Measurements from ENCODE around the gene OSTN.

OSTN gene

DNA sequence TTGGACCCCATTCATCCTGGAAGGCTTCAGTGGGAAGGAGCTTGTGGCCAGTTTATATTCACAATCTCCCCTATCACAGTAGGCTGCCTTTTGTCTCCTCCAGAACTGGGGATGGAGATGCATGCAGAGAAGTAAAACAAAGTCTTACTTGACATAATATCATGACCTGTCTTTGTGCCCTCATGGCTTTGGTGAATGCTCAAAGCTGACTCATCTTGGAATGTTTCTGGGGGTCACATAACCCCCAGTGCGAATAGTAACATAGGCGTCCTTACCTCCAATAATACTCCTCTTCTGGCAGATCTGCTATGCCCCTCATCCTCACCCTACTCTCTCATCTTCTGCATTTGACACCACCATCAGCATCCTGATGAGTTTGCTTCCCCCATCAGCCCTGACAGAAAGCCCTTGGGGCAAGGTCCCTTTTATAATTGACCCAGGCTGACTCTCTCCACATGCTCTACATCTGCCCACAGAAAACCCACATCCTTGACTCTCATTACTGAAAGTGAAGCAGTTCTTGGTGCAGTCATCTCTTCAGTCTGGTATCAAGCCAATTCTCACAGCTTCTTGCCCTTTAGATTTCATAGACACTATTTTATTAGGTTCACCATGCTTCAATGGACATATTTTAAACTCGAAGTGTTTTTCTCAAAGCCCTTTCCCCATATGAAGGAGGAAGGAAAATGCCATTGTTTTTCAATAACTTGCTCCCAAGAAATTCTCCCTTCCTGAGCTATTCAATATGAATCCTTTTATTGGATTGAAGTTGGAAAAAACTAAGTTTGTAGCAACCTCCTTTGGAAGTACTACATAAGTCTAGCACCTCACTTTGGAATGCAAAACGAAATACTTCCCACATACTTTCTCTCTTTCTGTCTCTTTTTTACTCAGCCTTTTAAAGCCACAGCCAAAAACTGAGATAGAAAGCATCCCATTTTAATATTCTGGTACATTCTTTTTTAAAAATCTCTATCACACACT lies 36.6 kb downstream of the OSTN start:
- DNase-seq (ENCODE audit: low spot score), result no peak

DNA sequence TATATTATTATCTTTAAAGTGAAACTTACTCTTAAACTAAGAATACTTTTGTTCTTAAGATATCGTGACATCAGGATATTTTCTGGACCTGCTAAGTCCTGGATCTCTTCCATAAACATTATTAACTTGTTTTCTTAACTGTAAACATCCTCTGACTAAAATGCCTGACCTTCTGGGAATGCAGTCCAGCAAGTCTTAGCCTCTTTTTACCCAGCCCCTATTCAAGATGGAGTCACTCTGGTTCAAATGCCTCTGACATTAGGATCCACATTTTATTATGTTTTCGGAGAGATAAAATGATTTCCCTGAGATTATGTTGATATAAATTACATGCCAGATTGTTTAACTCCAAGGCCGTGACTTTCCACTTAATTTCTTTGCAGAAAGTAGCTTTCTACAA lies 37.6 kb downstream of the OSTN start:
- DNase-seq (ENCODE audit: low spot score), result no peak

- DNase-seq (ENCODE audit: low spot score), result no peak
These were observed 38.2 kb downstream of the OSTN start for GRCh38 chr3:191237047-191237882.

- no peak for DNase-seq (ENCODE audit: low spot score)
These were observed 39.3 kb downstream of the OSTN start for GRCh38 chr3:191238321-191238817.

DNA sequence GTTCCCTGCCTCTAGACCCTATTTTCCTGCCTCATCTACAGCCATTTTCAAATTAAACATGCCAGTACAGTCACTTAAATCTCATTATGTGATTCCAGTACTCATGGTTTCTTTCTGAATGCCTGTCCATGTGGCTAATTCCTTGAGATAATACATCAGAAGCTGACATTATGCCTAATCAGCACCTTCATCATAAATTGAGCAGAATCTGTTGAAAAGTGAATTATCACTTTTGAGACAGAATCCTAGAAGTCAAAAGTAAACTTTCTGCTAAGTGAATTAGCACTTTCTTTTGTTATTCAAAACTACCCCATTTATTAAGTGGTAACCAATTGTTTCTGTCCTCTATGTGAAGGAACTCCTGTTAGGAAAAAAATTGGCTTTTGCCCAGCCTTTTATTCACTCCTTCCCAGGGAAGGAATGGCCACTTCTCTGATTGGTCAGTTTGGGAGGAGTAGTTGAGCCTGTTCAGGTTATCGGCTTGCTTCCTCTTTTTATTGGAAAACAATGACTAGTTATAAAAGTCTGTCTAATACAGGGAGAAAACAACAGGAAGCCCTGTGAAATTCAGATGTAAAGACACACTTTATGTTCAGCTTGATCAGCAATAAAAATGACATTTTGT lies 40.5 kb downstream of the OSTN start:
- no peak for DNase-seq (ENCODE audit: low spot score)

- DNase-seq (ENCODE audit: low spot score), result no peak
These were observed 41.4 kb downstream of the OSTN start for GRCh38 chr3:191240486-191240885.

DNA sequence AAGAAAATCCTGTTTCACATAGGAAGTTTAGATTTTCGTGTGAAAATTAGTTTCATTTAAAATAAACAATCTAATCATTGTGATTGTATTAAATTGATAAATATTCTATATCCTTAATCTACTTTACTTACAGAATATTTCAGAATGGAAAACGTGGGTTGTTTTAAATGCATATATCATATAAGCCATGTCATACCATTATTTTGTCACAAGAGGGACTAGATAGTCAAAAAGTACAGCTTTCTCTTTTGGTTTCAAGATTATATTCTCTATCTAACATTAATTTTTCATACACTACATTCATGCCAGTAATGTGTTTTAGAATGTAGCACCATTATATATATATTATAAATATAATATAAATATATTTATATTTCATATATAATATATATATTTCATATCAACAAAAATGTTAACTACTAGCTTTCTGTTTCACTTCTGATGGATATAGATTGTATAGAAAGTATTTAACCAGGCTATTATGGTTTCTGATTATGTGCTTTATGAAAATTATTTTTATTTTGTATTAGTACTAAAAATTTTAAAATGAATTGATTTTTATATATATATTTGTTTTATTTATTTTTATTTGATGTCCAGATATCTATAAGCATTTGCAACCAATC lies 45.3 kb downstream of the OSTN start:
- DNase-seq (ENCODE audit: low spot score), result no peak

- DNase-seq (ENCODE audit: low spot score), result peak; percentile 34
These were observed 47.0 kb downstream of the OSTN start for GRCh38 chr3:191246034-191246433.

DNA sequence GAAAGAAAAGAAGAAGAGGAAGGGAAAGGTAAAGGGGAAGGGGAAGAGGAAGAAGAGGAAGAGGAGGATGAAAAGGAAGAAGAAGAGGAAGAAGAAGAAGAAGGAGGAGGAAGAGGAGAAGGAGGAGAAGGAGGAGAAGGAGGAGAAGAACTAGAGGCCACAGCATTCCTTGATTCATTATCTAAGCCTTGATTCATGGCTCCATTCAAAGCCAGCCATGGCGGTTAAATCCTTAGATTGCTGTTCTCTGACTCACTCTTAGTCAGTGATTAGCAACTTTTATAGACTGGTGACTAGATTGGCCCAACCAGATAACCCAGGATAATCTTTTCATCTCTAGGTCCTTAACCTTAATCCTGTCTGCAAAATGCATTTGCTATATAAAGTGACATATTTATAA lies 47.6 kb downstream of the OSTN start:
- DNase-seq (ENCODE audit: low spot score), result no peak

DNA sequence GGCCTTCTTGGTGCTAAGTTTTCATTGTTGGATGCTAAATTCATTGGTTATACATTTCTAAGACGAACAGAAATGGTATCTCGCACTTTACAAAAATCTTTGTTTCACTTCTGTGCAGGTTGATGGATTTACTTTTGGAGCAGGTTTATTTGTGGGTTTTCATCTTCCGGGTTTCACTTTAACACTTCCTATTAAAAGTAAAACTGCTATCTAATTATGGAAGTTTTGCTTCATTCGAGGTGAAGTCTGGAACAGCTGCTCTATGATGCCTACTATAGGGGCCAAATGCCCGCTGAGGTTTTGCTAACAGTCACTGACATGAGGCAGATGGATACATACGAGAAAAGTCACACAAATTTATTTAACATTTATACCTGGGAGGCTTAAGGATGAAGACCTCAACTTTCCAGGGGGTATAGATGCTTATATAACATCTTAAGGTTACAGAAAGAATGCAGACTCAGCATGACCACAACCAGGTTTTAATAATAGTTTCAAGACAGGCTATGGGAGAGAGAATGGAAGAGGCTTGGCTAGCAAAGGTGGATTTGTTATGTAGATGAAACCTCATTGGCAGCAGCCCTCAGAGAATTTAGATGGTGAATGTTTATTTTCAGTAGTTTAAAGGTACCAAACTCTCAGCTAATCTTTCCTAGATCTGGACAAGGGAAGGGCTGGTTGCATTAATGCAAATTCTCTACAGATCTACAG lies 54.2 kb downstream of the OSTN start:
- DNase-seq (ENCODE audit: low spot score), result no peak

DNA sequence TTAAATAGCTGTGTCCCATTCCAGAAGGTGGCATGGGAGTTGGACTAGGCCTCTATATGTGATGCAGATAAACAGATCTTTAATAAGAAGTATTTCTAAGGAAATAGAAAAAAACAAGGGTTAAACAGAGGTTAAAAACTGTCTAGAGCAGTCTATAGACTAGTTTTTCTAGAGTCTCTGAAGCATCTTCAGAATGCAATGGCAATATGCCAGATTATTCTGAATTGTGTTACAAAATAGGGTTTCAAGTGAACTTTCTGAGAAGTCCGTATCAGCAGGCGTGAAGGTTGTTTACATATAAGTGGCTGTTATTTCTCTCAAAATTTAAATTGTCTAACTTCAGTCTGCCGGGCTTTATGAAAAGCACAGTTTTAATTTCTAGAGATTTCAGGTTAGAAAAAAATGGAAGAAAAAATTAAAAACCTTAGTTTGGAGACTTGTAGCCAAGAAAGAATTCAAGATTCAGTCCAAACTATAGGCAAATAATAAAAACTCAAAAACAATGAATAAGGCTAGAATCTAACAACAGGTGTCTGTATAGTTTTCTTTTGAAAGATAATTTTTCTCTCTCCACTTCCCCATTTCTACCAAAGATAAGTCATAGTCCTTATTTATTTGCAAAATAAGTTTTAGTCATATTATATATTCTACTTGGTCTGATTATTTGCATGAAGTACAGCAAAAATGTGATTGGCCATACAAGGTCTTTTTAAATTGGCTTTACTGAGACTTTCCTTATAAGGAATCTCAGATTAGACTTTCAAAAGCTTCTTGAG lies 55.2 kb downstream of the OSTN start:
- DNase-seq (ENCODE audit: low spot score), result no peak

GRCh38 chr3:191255156-191255555 lies 56.1 kb downstream of the OSTN start:
- no peak for DNase-seq (ENCODE audit: low spot score)

DNA sequence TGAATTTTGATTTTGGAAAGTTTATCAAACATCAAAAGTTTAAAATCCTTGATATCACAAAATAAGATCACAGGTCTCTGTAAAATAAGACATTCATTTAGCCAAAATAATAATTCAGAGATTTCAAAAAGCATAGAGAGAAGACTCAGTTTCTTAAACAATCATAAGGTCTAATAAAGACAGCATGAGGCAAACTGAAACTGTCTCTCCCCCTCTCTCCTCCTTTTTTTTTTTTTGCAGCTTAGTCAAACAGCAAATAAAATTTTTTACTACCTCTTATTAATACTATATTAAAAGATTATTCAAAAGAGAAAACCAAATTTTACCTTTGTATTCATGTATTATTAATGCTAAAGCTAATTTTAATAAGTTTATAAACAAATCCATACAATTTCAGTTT lies 57.4 kb downstream of the OSTN start:
- no peak for DNase-seq (ENCODE audit: low spot score)

DNA sequence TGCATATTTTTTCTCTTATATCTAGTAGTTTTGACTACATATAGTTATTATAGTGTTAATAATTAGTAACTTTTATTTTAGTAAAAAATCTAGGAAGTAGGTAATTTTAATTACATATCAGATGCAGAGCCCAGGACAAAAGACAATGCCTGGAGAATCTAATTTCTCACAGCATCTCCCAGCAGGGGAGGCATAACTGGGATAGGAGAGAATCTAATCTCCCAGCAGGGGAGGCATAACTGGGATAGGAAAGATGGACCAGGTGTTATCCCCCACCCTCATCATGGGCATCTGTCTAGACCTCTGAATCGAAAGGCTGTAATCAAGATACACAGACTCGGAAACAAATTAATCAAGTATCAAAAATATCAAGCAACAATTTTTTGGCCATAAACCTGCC lies 58.2 kb downstream of the OSTN start:
- DNase-seq (ENCODE audit: low spot score), result no peak

DNA sequence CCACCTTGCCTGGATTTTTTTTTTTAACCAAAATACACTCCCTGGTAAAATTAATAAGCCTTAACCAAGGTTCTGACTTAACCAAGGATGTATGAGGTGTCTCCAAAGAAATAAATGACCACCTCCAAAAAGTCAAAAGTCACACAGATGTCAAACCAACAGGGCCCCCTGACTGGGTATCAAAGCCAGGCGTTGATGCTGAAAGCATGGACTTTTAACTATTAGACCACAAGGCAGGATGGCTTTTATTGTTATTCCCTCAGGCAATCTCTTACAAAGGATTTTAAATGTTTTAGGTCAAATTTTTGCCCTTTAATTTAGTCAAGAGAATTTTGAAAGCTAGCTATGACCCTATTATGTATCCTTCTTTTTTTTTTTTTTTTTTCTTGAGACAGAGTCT lies 60.4 kb downstream of the OSTN start:
- DNase-seq (ENCODE audit: low spot score), result no peak

DNA sequence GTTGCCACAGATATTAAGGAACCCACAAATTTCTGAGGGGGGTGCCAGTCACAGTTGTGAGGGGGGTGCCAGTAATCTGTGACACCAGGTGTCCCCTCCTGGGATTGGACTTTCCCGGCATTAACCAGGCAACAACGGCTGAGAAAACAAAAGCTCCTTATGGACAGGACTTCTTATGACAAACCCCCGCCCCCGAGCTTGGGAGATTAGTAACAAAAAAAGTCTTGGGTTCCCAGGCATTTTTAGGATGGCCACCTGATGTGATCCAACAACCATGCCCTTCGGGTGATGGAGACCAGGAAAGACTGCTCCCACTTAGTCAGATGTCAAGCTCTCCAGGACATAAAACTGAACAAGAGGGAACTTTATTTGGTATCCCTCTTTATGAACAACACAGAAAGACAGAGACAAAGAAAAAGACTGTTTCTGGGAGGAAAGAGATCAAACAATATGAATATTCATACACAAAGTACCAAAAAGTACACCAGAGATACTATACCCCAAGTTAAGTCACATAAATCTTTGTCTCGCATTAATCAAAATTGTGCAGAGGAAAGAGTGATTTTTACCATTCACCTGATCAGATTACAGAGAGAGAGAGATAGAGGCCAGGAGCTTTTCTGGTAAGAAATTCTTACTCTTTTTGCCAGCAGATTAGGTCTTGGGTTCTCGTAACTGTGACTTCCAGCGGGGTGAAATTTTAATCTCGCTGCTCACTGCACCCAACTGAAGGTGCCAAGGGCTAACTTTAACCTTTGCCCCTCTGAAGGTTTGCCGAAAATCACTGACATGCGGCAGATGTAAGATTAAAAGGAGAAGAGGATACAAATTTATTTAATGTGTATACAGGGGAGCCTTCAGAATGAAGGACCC lies 61.6 kb downstream of the OSTN start:
- no peak for DNase-seq (ENCODE audit: low spot score)

GRCh38 chr3:191261304-191261638 lies 62.2 kb downstream of the OSTN start:
- DNase-seq (ENCODE audit: low spot score), result no peak

DNA sequence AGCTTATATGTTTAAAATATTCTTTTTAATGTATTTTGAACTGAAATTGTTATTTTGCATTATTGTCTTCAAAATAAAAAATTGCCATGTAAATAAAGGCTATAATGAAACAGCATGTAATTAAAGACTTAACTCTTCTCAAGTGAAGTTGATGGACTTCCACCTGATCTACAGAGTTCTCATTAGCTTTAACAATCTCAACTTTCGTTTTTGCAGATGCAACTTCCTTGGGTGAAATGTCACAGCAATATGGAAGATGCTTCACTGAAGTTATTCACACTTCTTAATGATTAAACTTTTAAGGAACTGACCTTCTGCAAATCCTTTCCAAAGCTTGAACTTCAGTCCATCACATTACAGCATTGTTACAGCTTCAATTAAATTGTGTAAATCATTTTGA lies 63.6 kb downstream of the OSTN start:
- DNase-seq (ENCODE audit: low spot score), result no peak

DNA sequence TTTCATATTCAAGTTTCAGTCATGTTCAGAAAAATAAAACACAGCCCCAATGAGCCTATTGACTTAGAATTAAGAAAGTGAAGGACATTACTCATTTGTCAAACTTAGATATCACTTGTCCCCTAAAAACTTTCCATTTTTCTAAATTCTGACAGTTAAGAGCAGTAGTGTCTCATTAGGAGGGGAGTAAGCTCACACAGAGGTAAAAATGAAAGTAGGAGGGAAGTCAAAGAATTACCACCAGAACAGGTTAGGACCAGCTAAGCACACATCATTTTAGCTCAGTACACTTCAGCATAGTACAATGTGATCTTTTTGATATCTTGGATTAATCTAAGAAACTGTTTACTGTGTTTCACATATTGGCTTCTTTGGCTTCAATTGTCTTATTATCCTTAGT lies 64.3 kb downstream of the OSTN start:
- no peak for DNase-seq (ENCODE audit: low spot score)

DNA sequence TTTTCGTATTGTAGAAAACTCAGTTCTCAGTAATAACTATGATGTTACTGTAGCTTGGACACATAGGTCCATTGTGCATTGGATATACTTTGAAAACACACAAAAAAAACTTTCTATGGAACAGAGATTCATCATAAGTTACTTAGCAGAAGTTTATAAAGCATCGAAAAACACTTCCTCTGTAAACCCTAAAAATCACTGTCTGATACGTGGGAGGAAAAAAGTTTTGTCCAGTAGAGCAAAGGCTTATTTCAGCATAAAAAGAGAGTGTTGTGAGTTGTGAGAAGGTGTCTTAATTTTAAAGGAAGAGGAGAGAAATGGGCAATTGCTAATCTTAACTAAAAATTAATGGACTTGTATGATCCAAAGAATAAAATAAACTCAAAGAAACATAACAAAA lies 64.8 kb downstream of the OSTN start:
- DNase-seq (ENCODE audit: low spot score), result no peak
